Stimulated activated naive CD4-positive, alpha-beta T cell treated with Interleukin-2 at 50 U/mL for 16 hours (primary cell): ENCODE measurements around the gene SP3.
A peak's percentile ranks its signal among the peaks of the same experiment; 100 is the strongest.

Experiments used
- DNase-seq: peaks from one replicate; lab custom pipeline; 2025; lab: John Stamatoyannopoulos, UW

Gene SP3

GRCh38 chr2:173996766-173997165, 31.6 kb upstream of the SP3 start:
- no peak for DNase-seq

- DNase-seq: no peak
Observed at GRCh38 chr2:173993459-173993858, 28.3 kb upstream of the SP3 start.

GRCh38 chr2:173991856-173992588, 26.8 kb upstream of the SP3 start:
- DNase-seq: no peak

- DNase-seq: no peak
Observed at GRCh38 chr2:173990970-173991819, 26.0 kb upstream of the SP3 start.

GRCh38 chr2:173990245-173990644, 25.1 kb upstream of the SP3 start:
- no peak for DNase-seq

GRCh38 chr2:173989884-173990215, 24.7 kb upstream of the SP3 start:
- DNase-seq: no peak

- DNase-seq: no peak
Observed at GRCh38 chr2:173989160-173989883, 24.1 kb upstream of the SP3 start.

GRCh38 chr2:173986805-173987204, 21.6 kb upstream of the SP3 start:
- DNase-seq: no peak

- DNase-seq: no peak
Observed at GRCh38 chr2:173985605-173985992, 20.4 kb upstream of the SP3 start.

GRCh38 chr2:173984866-173985604, 19.9 kb upstream of the SP3 start:
- no peak for DNase-seq

GRCh38 chr2:173983391-173983871, 18.3 kb upstream of the SP3 start:
- no peak for DNase-seq

GRCh38 chr2:173982918-173983317, 17.7 kb upstream of the SP3 start:
- no peak for DNase-seq

- DNase-seq: no peak
Observed at GRCh38 chr2:173982182-173982714, 17.1 kb upstream of the SP3 start.

GRCh38 chr2:173981520-173981919, 16.3 kb upstream of the SP3 start:
- DNase-seq: no peak

GRCh38 chr2:173979751-173980351, 14.7 kb upstream of the SP3 start:
- DNase-seq: no peak

GRCh38 chr2:173978447-173978846, 13.3 kb upstream of the SP3 start:
- peak; percentile 9 for DNase-seq

- DNase-seq: no peak
Observed at GRCh38 chr2:173972636-173973035, 7.5 kb upstream of the SP3 start.

GRCh38 chr2:173972165-173972564, 7.0 kb upstream of the SP3 start:
- DNase-seq: no peak

- DNase-seq: no peak
Observed at GRCh38 chr2:173970516-173970924, 5.3 kb upstream of the SP3 start.

GRCh38 chr2:173969886-173970285, 4.7 kb upstream of the SP3 start:
- no peak for DNase-seq

- no peak for DNase-seq
Observed at GRCh38 chr2:173968551-173968950, 3.4 kb upstream of the SP3 start.
